Activated CD4-positive, alpha-beta T cell treated with anti-CD3 and anti-CD28 coated beads, Interleukin-2, Interleukin-4, amounts not matched to agents 100 ng/mL and 50 ng/mL, durations not matched to agents 16 hours and 8 hours (primary cell): ENCODE measurements around the gene CHN1.

ENCODE experiments used
- DNase-seq: peaks from one replicate; pipeline ENCODE4 v3.0.0-alpha.2; 2020; ENCODE audit warnings: low spot score

Gene CHN1

DNA sequence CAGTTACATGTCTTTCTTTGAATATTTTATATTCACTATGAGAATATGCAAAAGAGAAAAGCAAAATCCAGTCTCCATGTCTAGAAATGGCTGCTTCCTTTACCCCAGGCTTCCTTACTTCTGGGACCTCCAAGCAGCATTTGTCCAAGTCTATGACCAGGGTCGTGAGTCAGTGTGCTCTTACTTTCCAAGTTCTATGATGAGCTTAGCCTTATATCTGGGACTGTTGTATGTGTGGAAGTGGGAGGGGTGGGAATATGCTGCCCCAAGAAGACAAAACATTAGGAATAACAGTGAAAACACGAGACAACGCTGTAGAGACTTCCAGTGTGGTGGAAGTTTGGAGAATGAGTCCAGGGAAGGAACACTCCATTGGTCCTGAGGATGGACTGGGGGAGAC is 219.7 kb downstream of the CHN1 start:
- no peak for DNase-seq

DNA sequence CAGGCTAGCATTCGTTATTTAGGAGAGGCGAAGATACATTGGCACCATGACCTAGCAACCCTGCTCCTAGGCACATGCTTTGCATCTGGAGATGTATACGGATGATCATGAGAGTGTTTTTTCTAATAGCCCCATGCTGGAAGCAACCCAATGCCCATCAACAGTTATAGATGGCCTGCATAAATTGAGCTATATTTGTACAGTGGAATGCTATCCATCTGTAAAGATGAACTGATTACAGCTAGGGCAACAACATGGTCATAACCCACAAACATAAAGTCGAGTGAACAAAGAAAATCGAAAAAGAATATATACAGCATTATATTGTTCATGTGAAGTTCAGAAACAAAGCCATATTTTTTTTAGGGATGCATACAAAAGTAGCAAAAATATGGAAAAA is 220.3 kb downstream of the CHN1 start:
- DNase-seq: no peak

DNA sequence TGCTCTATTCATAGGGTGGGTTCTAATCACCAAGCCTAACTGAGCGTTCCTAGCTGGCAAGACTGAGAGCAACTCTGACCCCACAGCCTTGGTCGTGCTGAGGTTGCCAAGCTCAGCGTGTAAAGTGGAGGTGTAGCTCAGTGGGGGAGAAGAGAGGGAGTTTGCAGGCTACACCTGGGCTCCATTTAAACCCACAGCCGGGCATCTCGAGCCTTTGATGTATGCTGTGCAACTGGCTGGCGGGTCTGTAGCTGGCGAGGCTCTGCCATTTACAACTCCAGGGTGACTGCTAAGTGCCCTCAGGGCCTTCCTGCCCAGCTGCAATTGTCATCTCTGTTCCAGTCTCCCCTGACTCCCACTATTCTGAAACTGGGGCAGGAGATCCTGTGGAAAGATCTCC is 220.9 kb downstream of the CHN1 start:
- DNase-seq: no peak

GRCh38 chr2:174781996-174782395 is 223.2 kb downstream of the CHN1 start:
- no peak for DNase-seq

DNA sequence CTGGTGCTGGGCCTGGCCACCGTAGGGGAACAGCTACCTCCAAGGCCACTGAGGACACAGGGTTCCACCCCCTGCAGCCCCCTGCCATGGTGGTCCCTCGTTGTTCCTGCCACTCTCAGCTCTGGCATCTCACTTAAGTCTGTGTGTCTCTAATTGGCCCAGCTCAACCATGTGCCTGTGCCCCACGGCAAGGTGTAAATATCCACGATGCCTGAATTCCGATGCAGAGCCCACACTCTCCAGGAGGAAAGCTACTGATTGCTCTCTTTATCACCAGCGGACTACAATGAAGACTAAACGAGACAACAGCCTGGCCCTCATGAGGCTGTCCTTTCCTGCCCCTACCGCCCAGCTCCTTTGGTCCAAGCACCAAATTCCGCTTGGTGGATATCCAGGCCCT is 223.9 kb downstream of the CHN1 start:
- DNase-seq: no peak

DNA sequence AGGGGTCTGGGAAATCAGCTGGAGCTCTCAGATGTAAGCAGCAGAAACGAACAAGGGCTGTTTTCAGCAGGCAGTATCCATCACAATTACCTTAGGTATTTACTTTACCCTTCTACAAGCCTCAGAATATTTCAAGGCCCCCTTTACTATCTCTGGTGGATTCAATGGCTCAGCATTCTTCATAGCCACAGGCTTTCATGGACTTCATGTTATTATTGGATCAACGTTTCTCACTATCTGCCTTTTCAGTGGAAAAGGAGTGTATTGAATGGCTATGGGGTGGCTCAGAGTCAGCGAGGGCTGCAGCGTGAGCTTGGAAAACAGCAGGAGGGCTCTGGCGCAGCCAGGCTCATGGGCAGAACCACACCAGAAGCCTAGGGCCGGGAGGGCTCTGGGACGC is 224.3 kb downstream of the CHN1 start:
- no peak for DNase-seq

DNA sequence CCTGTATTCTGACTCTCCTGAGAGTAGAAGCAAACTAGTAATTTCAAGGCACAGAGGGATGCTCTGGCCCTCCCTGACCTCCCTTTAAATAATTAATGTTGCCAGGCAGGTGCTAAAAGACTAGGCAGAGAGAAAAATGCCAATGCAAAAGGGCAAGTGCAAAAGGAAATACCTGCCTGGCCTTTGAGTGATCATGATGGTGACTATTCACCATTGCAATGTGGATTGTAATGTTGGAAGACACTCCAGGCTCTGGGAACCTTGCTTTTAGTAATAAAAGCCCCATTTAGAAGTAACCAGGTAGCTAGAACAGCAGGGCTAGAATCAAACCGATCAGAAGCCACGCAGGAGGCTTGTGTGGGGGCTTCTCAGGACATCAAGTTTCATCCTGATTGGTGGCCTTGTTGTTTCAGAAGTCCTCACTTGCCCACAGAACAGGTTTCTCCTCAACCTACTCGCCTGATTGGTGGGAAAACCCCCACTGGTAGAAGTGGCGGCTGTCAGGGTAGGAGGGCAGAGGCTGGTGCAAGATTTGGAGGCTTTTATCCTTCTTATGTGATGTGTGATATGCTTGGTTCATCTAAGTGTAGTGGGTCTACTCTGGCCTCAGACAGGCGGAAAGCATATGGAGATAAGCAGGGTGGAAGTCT is 224.9 kb downstream of the CHN1 start:
- DNase-seq: no peak

GRCh38 chr2:174779361-174779928 is 225.7 kb downstream of the CHN1 start:
- no peak for DNase-seq

- peak; percentile 74 for DNase-seq
These were observed 226.8 kb downstream of the CHN1 start for GRCh38 chr2:174778085-174778981.

DNA sequence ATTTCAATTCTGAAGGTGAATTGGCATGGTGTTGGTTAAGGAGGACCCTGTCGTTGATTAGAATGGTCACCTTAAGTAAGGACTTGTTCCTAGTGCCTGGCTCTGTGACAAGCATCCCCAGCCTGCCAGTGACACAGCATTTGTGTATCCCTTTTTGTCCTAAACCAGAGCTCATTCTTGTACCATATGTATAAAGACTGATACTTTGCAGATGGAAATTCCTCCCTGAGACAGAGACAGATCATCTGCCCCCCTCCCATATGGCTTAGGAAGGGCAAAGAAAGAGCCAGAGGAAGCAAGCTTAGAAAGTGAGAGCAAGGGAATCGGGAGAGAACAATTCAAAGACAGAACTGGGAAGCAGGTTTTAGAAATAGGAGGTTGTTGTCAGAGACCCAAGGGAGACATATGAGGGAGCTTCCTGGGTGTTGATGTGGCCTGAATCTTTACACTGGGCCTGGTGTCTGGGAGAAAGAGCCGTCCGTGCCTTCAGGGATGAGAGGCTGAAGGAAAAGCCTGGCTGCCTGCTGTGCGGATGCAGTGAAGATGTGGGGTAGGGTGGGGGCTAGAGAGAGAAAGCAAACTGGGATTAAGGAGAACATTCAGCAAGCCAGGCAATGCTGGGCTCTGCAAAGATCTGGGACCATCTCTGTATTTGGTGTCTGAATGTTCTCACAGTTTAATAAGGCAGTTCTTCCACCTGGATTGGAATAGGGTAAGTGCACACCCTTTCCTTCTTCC is 227.7 kb downstream of the CHN1 start:
- DNase-seq: no peak

DNA sequence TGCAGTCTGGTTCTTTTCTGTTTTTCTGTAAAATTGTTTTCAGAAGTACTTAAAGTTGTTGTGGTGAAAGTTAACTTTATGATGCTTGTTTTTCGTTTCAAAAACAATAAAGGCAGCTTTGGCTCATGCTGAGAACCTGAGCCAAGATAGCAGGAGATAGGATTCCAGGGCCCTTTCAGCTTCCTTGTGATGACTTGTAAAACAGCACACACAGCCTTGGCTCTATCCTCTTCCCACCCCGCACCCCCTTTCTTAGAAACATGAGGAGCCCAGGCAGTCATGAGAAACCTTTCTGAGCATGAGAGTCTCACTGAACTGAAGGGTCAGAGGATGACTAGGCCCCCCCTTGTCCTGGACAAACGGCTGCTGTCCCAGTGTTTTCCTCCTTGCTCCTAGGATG is 228.5 kb downstream of the CHN1 start:
- DNase-seq: no peak

- DNase-seq: no peak
These were observed 229.0 kb downstream of the CHN1 start for GRCh38 chr2:174776223-174776622.

GRCh38 chr2:174775571-174775980 is 229.6 kb downstream of the CHN1 start:
- DNase-seq: no peak

GRCh38 chr2:174774886-174775285 is 230.3 kb downstream of the CHN1 start:
- DNase-seq: no peak

DNA sequence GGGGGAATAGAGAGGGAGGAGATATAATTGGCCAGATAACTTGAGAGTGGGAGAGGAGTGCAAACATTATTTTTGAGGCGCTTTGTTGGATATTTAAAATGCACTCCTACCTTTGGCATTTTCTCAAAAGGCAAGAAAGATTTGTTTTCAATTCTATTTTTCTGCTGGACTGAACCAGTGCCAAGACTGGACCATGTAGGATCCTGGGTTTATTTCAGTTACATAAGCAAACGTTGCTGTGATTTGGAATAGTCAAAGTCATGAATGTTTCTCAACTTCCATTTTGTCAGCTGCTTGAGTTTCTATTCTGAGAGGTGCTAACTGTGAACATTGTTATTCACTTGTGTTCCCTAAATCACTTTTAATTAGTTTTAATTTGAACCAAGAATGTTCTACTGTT is 232.0 kb downstream of the CHN1 start:
- DNase-seq: no peak

DNA sequence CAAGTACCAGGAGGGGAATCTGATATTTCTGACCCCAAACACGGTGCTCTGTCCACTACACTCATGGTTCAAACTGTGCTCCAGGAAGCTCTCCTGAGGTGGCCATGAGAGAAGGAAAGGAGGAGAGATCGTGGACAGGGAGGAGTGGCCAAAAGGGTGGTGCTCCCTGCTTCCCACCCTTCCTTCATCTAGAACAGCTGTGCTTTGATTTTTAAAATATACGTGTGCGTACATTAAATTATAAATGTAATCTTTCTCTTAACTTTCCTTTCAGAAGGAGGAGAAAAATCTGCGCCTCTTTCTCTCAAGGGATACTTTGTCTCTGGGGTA is 232.7 kb downstream of the CHN1 start:
- DNase-seq: no peak

- DNase-seq: peak; percentile 53
These were observed 233.3 kb downstream of the CHN1 start for GRCh38 chr2:174771631-174772471.

- DNase-seq: no peak
These were observed 234.0 kb downstream of the CHN1 start for GRCh38 chr2:174771136-174771535.

- no peak for DNase-seq
These were observed 236.6 kb downstream of the CHN1 start for GRCh38 chr2:174768557-174768956.

- no peak for DNase-seq
These were observed 238.9 kb downstream of the CHN1 start for GRCh38 chr2:174766271-174766670.

DNA sequence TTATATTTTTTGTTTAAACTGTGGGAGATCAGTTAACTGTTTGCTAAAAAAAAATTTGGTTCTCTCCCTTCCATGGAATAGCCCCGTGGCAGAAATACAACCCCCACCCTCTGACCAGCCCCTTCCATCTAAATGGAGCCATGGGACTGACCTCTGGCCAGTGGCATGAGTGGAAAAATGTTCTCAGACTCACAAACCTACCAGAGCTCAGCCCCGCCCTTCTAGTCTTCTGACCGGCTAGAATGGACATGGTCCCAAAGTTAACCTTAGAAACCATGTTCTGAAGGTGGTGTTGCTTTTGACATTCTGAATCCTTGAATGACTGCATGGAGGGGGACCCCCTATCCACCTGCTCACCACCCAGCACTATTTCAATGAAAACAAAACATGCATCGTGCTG is 239.6 kb downstream of the CHN1 start:
- DNase-seq: no peak
